ENCODE measurements around the gene SSR1. TPM values are rescaled to one million over a fixed set of nuclear protein-coding genes. Genes with fewer than 3 reads are reported as not detected.
A peak's percentile ranks its signal among the peaks of the same experiment; 100 is the strongest.

SSR1 gene
- total RNA-seq, 1 experiment from 2014 or later: 102 TPM

- no CpG with 5 or more reads among the region's 13 CpGs for WGBS (ENCODE audit: extremely low coverage, insufficient read length, low lambda C conversion rate)
- no peaks in the 10 kb centered on the region for H3K9me3 ChIP-seq (ENCODE audit: control insufficient read depth, low read depth, low read length)
- Mint-ChIP-seq H3K36me3 (ENCODE audit: insufficient read depth in 1 of 3, low read depth in 3 of 3) (peaks cover 3 to 6% (median 4%) of the 10 kb centered on the region in 3 experiments; a peak in 3 of 7 replicates), H3K27ac (peak overlapping the region; percentile 8 to 78 (median 40); a peak in 5 of 7 replicates), H3K4me3 (no peak overlapping the region; a peak in 1 of 5 replicates), H3K9me3 (no peaks in the 10 kb centered on the region), H3K4me1 (peaks cover 36 to 40% of the 10 kb centered on the region in 2 experiments), H3K27me3 (ENCODE audit: low read depth) (no peaks in the 10 kb centered on the region)
- H4K91ac ChIP-seq (ENCODE audit: insufficient read length, low read depth, low read length): no peak overlapping the region
- no peak overlapping the region for H2BK15ac ChIP-seq (ENCODE audit: low read depth, low read length)
- H2BK120ac ChIP-seq (ENCODE audit: low read depth, low read length, poor library complexity, severe bottlenecking): no peak overlapping the region
- no peaks in the 10 kb centered on the region for H3K79me1 ChIP-seq (ENCODE audit: insufficient read depth, low read depth, low read length, poor library complexity, severe bottlenecking)
- H4K8ac ChIP-seq (replicated peaks; ENCODE audit: insufficient read length, low read depth, low read length): no peak overlapping the region
- no peak overlapping the region for H2BK12ac ChIP-seq (ENCODE audit: insufficient read length, low read depth, low read length)
- H3K9ac ChIP-seq (ENCODE audit: extremely low read depth, insufficient read length, low read length): no peak overlapping the region
- H4K20me1 ChIP-seq (ENCODE audit: control insufficient read depth, insufficient read depth, insufficient read length): no peaks in the 10 kb centered on the region
- H2BK20ac ChIP-seq (ENCODE audit: low read depth, low read length, poor library complexity, severe bottlenecking): no peak overlapping the region
- no peak for TF ChIP-seq CTCF (conservative IDR thresholded peaks at IDR 0.05)
- H3K4ac ChIP-seq (ENCODE audit: low read depth, low read length): no peak overlapping the region
- H3K23ac ChIP-seq (ENCODE audit: insufficient read length, low read depth, low read length): no peak overlapping the region
- no peak overlapping the region for H2AFZ ChIP-seq (ENCODE audit: low read length)
- peaks cover 15% of the 10 kb centered on the region for H3K4me1 ChIP-seq (ENCODE audit: insufficient read depth, low read length)
- H3K27me3 ChIP-seq (ENCODE audit: insufficient read depth, low read length): no peaks in the 10 kb centered on the region
- H4K5ac ChIP-seq (ENCODE audit: insufficient read length, low read depth, low read length): no peak overlapping the region
- no peak overlapping the region for H2AK5ac ChIP-seq (ENCODE audit: insufficient read length, low read length)
- H3K27ac ChIP-seq (ENCODE audit: insufficient read length, low read depth, low read length): no peak overlapping the region
- peak overlapping the region; percentile 19; the same call in 1 of the 2 replicates for H3K14ac ChIP-seq (ENCODE audit: insufficient read depth, low read length)
- no peak for DNase-seq
- H3K18ac ChIP-seq (ENCODE audit: insufficient read length, low read depth, low read length): no peak overlapping the region
- H3K79me2 ChIP-seq (ENCODE audit: insufficient read depth, low read length): no peaks in the 10 kb centered on the region
- no peak overlapping the region for H3K4me2 ChIP-seq (ENCODE audit: insufficient read depth, insufficient read length, low read length)
- H3K56ac ChIP-seq (ENCODE audit: insufficient read length, low read depth, low read length): no peak overlapping the region
- H2BK5ac ChIP-seq (ENCODE audit: insufficient read length, low read length): no peak overlapping the region
- H3K23me2 ChIP-seq (ENCODE audit: insufficient read length, low read depth, low read length, poor library complexity, severe bottlenecking): no peaks in the 10 kb centered on the region
- H3T11ph ChIP-seq (ENCODE audit: low read length): no peak overlapping the region
Observed at GRCh38 chr6:7241709-7242645, 71.0 kb downstream of the SSR1 start.

Data from H9 (cell line).